Ovary (tissue), 9 donors: Measurements from ENCODE around the gene PCARE. TPM values are rescaled to one million over a fixed set of nuclear protein-coding genes. Genes with fewer than 3 reads are reported as not detected.
"Not testable (repeated sequence)": the region's sequence is repeated elsewhere in the genome, so short reads cannot be mapped to it uniquely, and the experiment has no call there.

Source experiments
- DNase-seq, 5 donors: peaks; one replicate each; pipeline ENCODE4 v3.0.0-alpha.2; 2019 to 2020
- H3K27ac ChIP-seq, 2 donors: fragments of 200-600 bp; one replicate each; pipeline versions ENCODE4 v1.5.1 to v1.8.0; 2019 to 2022
- H3K27me3 ChIP-seq: fragments of 200-600 bp; one replicate; pipeline ENCODE4 v1.8.0; 2022
- H3K36me3 ChIP-seq: fragments of 200-600 bp; sonication (generic); one replicate; pipeline ENCODE4 v1.5.1; 2019
- H3K4me1 ChIP-seq: one replicate; pipeline ENCODE4 v1.8.1; 2013; ENCODE audit warnings: mild to moderate bottlenecking, moderate library complexity; ENCODE audit not compliant: insufficient read depth
- H3K4me3 ChIP-seq: fragments of 200-600 bp; sonication (generic); one replicate; pipeline ENCODE4 v1.5.1; 2017
- H3K9me3 ChIP-seq, 2 donors: fragments of 200-600 bp in 1 of 2; sonication (generic) in 1 of 2; one replicate each; pipeline versions ENCODE4 v1.5.1 to v1.8.1; 2013 to 2019; ENCODE audit warnings: mild to moderate bottlenecking in 1 of 2, moderate library complexity in 1 of 2
- CTCF ChIP-seq, 3 donors: fragments of 450-650 bp in 2 of 3; fragments of 200-600 bp in 1 of 3; IDR thresholded peaks; one replicate each; pipeline versions ENCODE4 v1.5.1 to v1.8.0; 2016 to 2022; ENCODE audit warnings: antibody characterized with exemption in 3 of 3, mild to moderate bottlenecking in 1 of 3
- EP300 ChIP-seq: sonication (generic); formaldehyde crosslinking; IDR thresholded peaks from one replicate; pipeline ENCODE4 v1.6.1; 2017; ENCODE audit warnings: antibody characterized with exemption
- POLR2A ChIP-seq: fragments of 450-650 bp; IDR thresholded peaks from one replicate; pipeline ENCODE4 v1.6.1; 2017; ENCODE audit warnings: antibody characterized with exemption, mild to moderate bottlenecking, moderate library complexity
- WGBS, 3 donors: extraction: QIAGEN DNeasy Blood & Tissue Kit in 1 of 3; methylation state at CpG; one replicate each; pipeline versions ENCODE4 v1.1.5 to v1.1.7; 2013 to 2017; 5-methylcytosine and 5-hydroxymethylcytosine counted together
- intact Hi-C, 4 donors: fragments of 100-400 bp; cut with DNase I; formaldehyde crosslinking; loops; one replicate each; pipeline versions ENCODE4 v1.11.0 to v1.15.1; 2022 to 2023
- polyA plus RNA-seq, 2 donors: library from polyadenylated mRNA; stranded (reverse); fragments of 200-250 nt in 1 of 2; fragments of 350-450 nt in 1 of 2; fragmentation: Illumina TruSeq in 1 of 2; extraction: RNeasy Lipid Tissue Mini Kit (QIAGEN cat#74804) in 1 of 2; gene quantifications; one replicate each; pipeline ENCODE4 v1.2.3, GENCODE V29; 2013 to 2014
- total RNA-seq, 7 donors: library from RNA; depleted of rRNA in 2 of 7; stranded (reverse); fragments of >200 nt in 2 of 7; fragmentation: NEBNext Ultra II Directional in 3 of 7; extraction: Animal tissue kit (Norgen Biotek cat#: 25700) in 3 of 7; gene quantifications; one replicate each; pipeline versions ENCODE4 v1.1.0 to v1.2.4, GENCODE V29; 2016 to 2023
- donor health status: DM: no; HTN: no; CAD: no; lungs with moderate emphysema.
- donor health status: DM: no; HTN: no; CAD: no.
- donor health status: Bipolar disorder and iron deficiency.
- donor health status: DM: yes; HTN: yes; CAD: no.
- donor health status: DM: no; HTN: no; CAD: no.
- donor health status: DM: yes; HTN: yes; CAD: no.

Gene PCARE
- total and polyA plus RNA-seq, 9 donors, result 0.08 to 0.50 (median 0.20) TPM

GRCh38 chr2:29109246-29109645, 34.9 kb upstream of the PCARE start:
- DNase-seq, result no peak
- Histone ChIP-seq H3K27me3 (no peaks in the 10 kb centered on the region), H3K4me3 (no peak overlapping the region), H3K9me3 (no peaks in the 10 kb centered on the region), H3K36me3 (no peaks in the 10 kb centered on the region), H3K4me1 (peaks cover 2% of the 10 kb centered on the region), H3K27ac (no peak overlapping the region)
- WGBS, 3 donors, result 97 to 100% (median 97%) methylated on average over 2 of the region's 2 CpGs
- TF ChIP-seq POLR2A (no peak), EP300 (no peak), CTCF (IDR thresholded peaks at IDR 0.05) (no peak)
- intact Hi-C loops, result no loop called here

- H3K27ac ChIP-seq, result no peak overlapping the region
- H3K9me3 ChIP-seq, result no peaks in the 10 kb centered on the region
- TF ChIP-seq EP300 (no peak), CTCF (IDR thresholded peaks at IDR 0.05) (no peak), POLR2A (no peak)
- no peaks in the 10 kb centered on the region for H3K36me3 ChIP-seq
- no peaks in the 10 kb centered on the region for H3K4me1 ChIP-seq
- DNase-seq, result no peak
- H3K27me3 ChIP-seq, result no peaks in the 10 kb centered on the region
- H3K4me3 ChIP-seq, result no peak overlapping the region
- WGBS, 3 donors, result 87 to 93% (median 90%) methylated on average over 8 of the region's 8 CpGs
- intact Hi-C loops, result no loop called here
Measured at GRCh38 chr2:29108225-29108624, 33.9 kb upstream of the PCARE start.

GRCh38 chr2:29107547-29107946, 33.2 kb upstream of the PCARE start:
- H3K27me3 ChIP-seq, H3K4me3 ChIP-seq, H3K4me1 ChIP-seq, H3K27ac ChIP-seq, intact Hi-C loops, H3K9me3 ChIP-seq, H3K36me3 ChIP-seq, DNase-seq: not testable (repeated sequence)
- 93 to 95% (median 95%) methylated on average over 3 of the region's 3 CpGs for WGBS, 3 donors

- 65 to 81% (median 75%) methylated on average over 2 of the region's 2 CpGs for WGBS, 3 donors
- no peak overlapping the region for H3K27ac ChIP-seq
Measured at GRCh38 chr2:29106980-29107388, 32.7 kb upstream of the PCARE start.

GRCh38 chr2:29106256-29106655, 31.9 kb upstream of the PCARE start:
- no peaks in the 10 kb centered on the region for H3K9me3 ChIP-seq
- intact Hi-C loops, result no loop called here
- TF ChIP-seq POLR2A (no peak), EP300 (no peak), CTCF (IDR thresholded peaks at IDR 0.05) (no peak)
- H3K27me3 ChIP-seq, result no peaks in the 10 kb centered on the region
- WGBS, 3 donors, result 88 to 94% (median 94%) methylated on average over 3 of the region's 3 CpGs
- H3K36me3 ChIP-seq, result no peaks in the 10 kb centered on the region
- no peak overlapping the region for H3K4me3 ChIP-seq
- no peak overlapping the region for H3K27ac ChIP-seq
- no peak for DNase-seq
- H3K4me1 ChIP-seq, result no peaks in the 10 kb centered on the region

More at GRCh38 chr2:29106980-29107388, 32.7 kb upstream of the PCARE start:
- H3K4me3 ChIP-seq, result no peak overlapping the region
- H3K4me1 ChIP-seq, result no peaks in the 10 kb centered on the region
- H3K36me3 ChIP-seq, result no peaks in the 10 kb centered on the region
- TF ChIP-seq EP300 (no peak), CTCF (IDR thresholded peaks at IDR 0.05) (no peak), POLR2A (no peak)
- no peak for DNase-seq
- intact Hi-C loops, result no loop called here
- no peaks in the 10 kb centered on the region for H3K9me3 ChIP-seq
- H3K27me3 ChIP-seq, result no peaks in the 10 kb centered on the region
